Omental fat pad (tissue), 4 donors: ENCODE results near the gene ZFYVE28. TPM values are rescaled to one million over a fixed set of nuclear protein-coding genes. Genes with fewer than 3 reads are reported as not detected.

Experiments used
- ATAC-seq: fragments of 150-250 bp; one replicate; pipeline ENCODE4 v1.9.1; 2016; ENCODE audit warnings: mild to moderate bottlenecking, moderate library complexity; ENCODE audit not compliant: low FRiP score
- DNase-seq: peaks from one replicate; pipeline ENCODE4 v3.0.0-alpha.2; 2019; ENCODE audit warnings: low spot score
- CTCF ChIP-seq, 3 donors: fragments of 450-650 bp; IDR thresholded peaks; one replicate each; pipeline ENCODE4 v1.5.1; 2016 to 2017; ENCODE audit warnings: antibody characterized with exemption in 3 of 3, mild to moderate bottlenecking in 3 of 3, moderate library complexity in 2 of 3
- total RNA-seq, 4 donors: library from RNA; depleted of rRNA; stranded (reverse); fragments of >200 nt; gene quantifications; one replicate each; pipeline ENCODE4 v1.1.0, GENCODE V29; 2016

Gene ZFYVE28
- total RNA-seq, 4 donors from 2014 or later: 7.1 to 24.5 (median 16.7) TPM

- no peak for DNase-seq
- no peak for TF ChIP-seq CTCF (IDR thresholded peaks at IDR 0.05)
- ATAC-seq: no peak
Measured at GRCh38 chr4:2359591-2360395, 58.7 kb downstream of the ZFYVE28 start.

GRCh38 chr4:2357821-2358745 lies 60.4 kb downstream of the ZFYVE28 start:
- ATAC-seq: no peak
- no peak for DNase-seq
- no peak for TF ChIP-seq CTCF (IDR thresholded peaks at IDR 0.05)

GRCh38 chr4:2356123-2357069 lies 62.0 kb downstream of the ZFYVE28 start:
- no peak for ATAC-seq
- no peak for DNase-seq
- TF ChIP-seq CTCF (IDR thresholded peaks at IDR 0.05): no peak

GRCh38 chr4:2354760-2355159 lies 63.7 kb downstream of the ZFYVE28 start:
- no peak for TF ChIP-seq CTCF (IDR thresholded peaks at IDR 0.05)
- DNase-seq (no peak), ATAC-seq (no peak)

GRCh38 chr4:2354118-2354517 lies 64.3 kb downstream of the ZFYVE28 start:
- ATAC-seq (no peak), DNase-seq (no peak)
- TF ChIP-seq CTCF (IDR thresholded peaks at IDR 0.05): no peak
